Spleen (tissue), 7 donors: Measurements from ENCODE around the gene KIF1A.
"Not testable (repeated sequence)": the region's sequence is repeated elsewhere in the genome, so short reads cannot be mapped to it uniquely, and the experiment has no call there.

Source experiments
- CTCF ChIP-seq, 11 experiments: fragments of 200-600 bp in 7 of 11; fragments of 450-650 bp in 4 of 11; sonication (generic) in 4 of 11; IDR thresholded peaks in 8 of 11; conservative IDR thresholded peaks in 3 of 11; 1 replicate in 7 of 11; 2 replicates in 4 of 11; pipeline versions ENCODE4 v1.4.0 to v1.8.0; 2016 to 2021; ENCODE audit warnings: antibody characterized with exemption in 11 of 11, inconsistent platforms in 4 of 11, mild to moderate bottlenecking in 1 of 11
- POLR2A ChIP-seq, 3 donors: fragments of 450-650 bp; IDR thresholded peaks; one replicate each; pipeline ENCODE4 v1.5.1; 2017; ENCODE audit warnings: antibody characterized with exemption in 3 of 3, mild to moderate bottlenecking in 1 of 3
- donor health status: DM: no; HTN: no; CAD: no; lungs with moderate emphysema.
- donor health status: DM: no; HTN: no; CAD: no.
- donor health status: DM: no; HTN: no; CAD: no.

- TF ChIP-seq CTCF (IDR thresholded peaks at IDR 0.05 in 8 of 11, conservative IDR thresholded peaks at IDR 0.05 in 3 of 11); POLR2A (IDR thresholded peaks at IDR 0.05): not testable (repeated sequence)
Observed at GRCh38 chr2:240694304-240694703, 125.7 kb downstream of the KIF1A start.
